Spleen (tissue), 11 donors: ENCODE results near the gene GADD45B. TPM values are rescaled to one million over a fixed set of nuclear protein-coding genes. Genes with fewer than 3 reads are reported as not detected.
"Not testable (repeated sequence)": the region's sequence is repeated elsewhere in the genome, so short reads cannot be mapped to it uniquely, and the experiment has no call there.

Experiments used
- DNase-seq: peaks from one replicate; pipeline ENCODE4 v3.0.0-alpha.2; 2020
- H3K27ac ChIP-seq, 8 donors: fragments of 200-600 bp; sonication (generic) in 7 of 8; 1 replicate in 4 of 8; 2 replicates in 4 of 8; pipeline versions ENCODE4 v1.5.0 to v1.8.0; 2016 to 2021; ENCODE audit warnings: inconsistent platforms in 4 of 8, mild to moderate bottlenecking in 4 of 8, moderate library complexity in 1 of 8
- H3K27me3 ChIP-seq, 7 donors: fragments of 200-600 bp; sonication (generic) in 6 of 7; replicated peaks in 1 of 7; 1 replicate in 4 of 7; 2 replicates in 3 of 7; pipeline versions ENCODE4 v1.5.0 to v1.8.0; 2016 to 2021; ENCODE audit warnings: inconsistent platforms in 3 of 7, mild to moderate bottlenecking in 1 of 7
- H3K36me3 ChIP-seq, 6 donors: fragments of 200-600 bp; sonication (generic) in 5 of 6; 1 replicate in 4 of 6; 2 replicates in 2 of 6; pipeline versions ENCODE4 v1.5.0 to v1.8.0; 2016 to 2021; ENCODE audit warnings: inconsistent platforms in 2 of 6
- H3K4me1 ChIP-seq, 6 donors: fragments of 200-600 bp; sonication (generic) in 5 of 6; 1 replicate in 3 of 6; 2 replicates in 3 of 6; pipeline versions ENCODE4 v1.5.0 to v1.8.0; 2016 to 2021; ENCODE audit warnings: inconsistent platforms in 3 of 6
- H3K4me3 ChIP-seq, 8 donors: fragments of 200-600 bp; sonication (generic) in 7 of 8; 1 replicate in 4 of 8; 2 replicates in 4 of 8; pipeline versions ENCODE4 v1.5.0 to v1.8.0; 2016 to 2021; ENCODE audit warnings: inconsistent platforms in 4 of 8, mild to moderate bottlenecking in 4 of 8, moderate library complexity in 2 of 8
- H3K9me3 ChIP-seq, 8 donors: fragments of 200-600 bp; sonication (generic) in 7 of 8; 1 replicate in 4 of 8; 2 replicates in 4 of 8; pipeline versions ENCODE4 v1.5.0 to v1.8.0; 2016 to 2021; ENCODE audit warnings: inconsistent platforms in 4 of 8
- CTCF ChIP-seq, 11 experiments: fragments of 200-600 bp in 7 of 11; fragments of 450-650 bp in 4 of 11; sonication (generic) in 4 of 11; IDR thresholded peaks in 8 of 11; conservative IDR thresholded peaks in 3 of 11; 1 replicate in 7 of 11; 2 replicates in 4 of 11; pipeline versions ENCODE4 v1.4.0 to v1.8.0; 2016 to 2021; ENCODE audit warnings: antibody characterized with exemption in 11 of 11, inconsistent platforms in 4 of 11, mild to moderate bottlenecking in 1 of 11
- POLR2A ChIP-seq, 3 donors: fragments of 450-650 bp; IDR thresholded peaks; one replicate each; pipeline ENCODE4 v1.5.1; 2017; ENCODE audit warnings: antibody characterized with exemption in 3 of 3, mild to moderate bottlenecking in 1 of 3
- POLR2AphosphoS5 ChIP-seq, 3 donors: sonication (generic); formaldehyde crosslinking; IDR thresholded peaks; one replicate each; pipeline ENCODE4 v1.5.1; 2017; ENCODE audit warnings: antibody characterized with exemption in 3 of 3
- WGBS, 5 donors: extraction: QIAGEN DNeasy Blood & Tissue Kit in 3 of 5; methylation state at CpG; one replicate each; pipeline versions ENCODE4 v1.1.5 to v1.1.7; 2013 to 2018; 5-methylcytosine and 5-hydroxymethylcytosine counted together
- intact Hi-C: fragments of 100-400 bp; cut with DNase I; formaldehyde crosslinking; loops from one replicate; pipeline ENCODE4 v1.15.0; 2023; ENCODE audit warnings: low total_unique reads
- polyA plus RNA-seq, 3 donors: library from polyadenylated mRNA; stranded (reverse); fragments of 200-250 nt; gene quantifications; one replicate each; pipeline ENCODE4 v1.2.1, GENCODE V29; 2013
- total RNA-seq, 7 donors: library from RNA; depleted of rRNA in 3 of 7; stranded (reverse); fragments of >200 nt in 3 of 7; fragmentation: NEBNext Ultra II Directional in 4 of 7; extraction: Animal tissue kit (Norgen Biotek cat#: 25700) in 4 of 7; gene quantifications; one replicate each; pipeline versions ENCODE4 v1.1.0 to v1.2.1, GENCODE V29; 2016 to 2021
- donor health status: healthy with polysubstance abuse.
- donor health status: DM: no; HTN: no; CAD: no; lungs with moderate emphysema.
- donor health status: DM: no; HTN: no; CAD: no.
- donor health status: Bipolar disorder and iron deficiency.
- donor health status: healthy.
- donor health status: DM: no; HTN: no; CAD: no.
- donor health status: DM: yes; HTN: yes; CAD: no.

GADD45B gene
- total and polyA plus RNA-seq, 10 donors = 40.6 to 114 (median 75.8) TPM

- peaks cover 0 to 28% (median 1%) of the 10 kb centered on the region in 6 donors for H3K36me3 ChIP-seq
- DNase-seq = no peak
- no peak overlapping the region for H3K27ac ChIP-seq
- no peaks in the 10 kb centered on the region for H3K27me3 ChIP-seq
- TF ChIP-seq POLR2AphosphoS5 (IDR thresholded peaks at IDR 0.05) (peak in 1 of 3 donors; percentile 6), POLR2A (IDR thresholded peaks at IDR 0.05) (no peak)
- H3K9me3 ChIP-seq = peaks cover 0 to 3% (median 0%) of the 10 kb centered on the region in 8 donors
- H3K4me3 ChIP-seq = no peak overlapping the region
- 77 to 85% (median 82%) methylated on average over 13 to 41 of the region's 41 CpGs for WGBS, 5 donors
- H3K4me1 ChIP-seq = peaks cover 0 to 17% (median 5%) of the 10 kb centered on the region in 6 donors
- intact Hi-C loops = no loop called here
Observed at GRCh38 chr19:2512523-2513431, 36.9 kb downstream of the GADD45B start.

- intact Hi-C loops = no loop called here
- Histone ChIP-seq H3K4me1 (peaks cover 0 to 10% (median 0%) of the 10 kb centered on the region in 6 donors), H3K27ac (no peak overlapping the region), H3K9me3 (no peaks in the 10 kb centered on the region), H3K4me3 (no peak overlapping the region), H3K36me3 (peaks cover 0 to 37% (median 1%) of the 10 kb centered on the region in 6 donors), H3K27me3 (peaks cover 0 to 6% (median 0%) of the 10 kb centered on the region in 7 donors)
- DNase-seq = no peak
- TF ChIP-seq POLR2AphosphoS5 (IDR thresholded peaks at IDR 0.05) (no peak), POLR2A (IDR thresholded peaks at IDR 0.05) (no peak), CTCF (IDR thresholded peaks at IDR 0.05 in 8 of 11, conservative IDR thresholded peaks at IDR 0.05 in 3 of 11) (no peak)
- 90 to 94% (median 93%) methylated on average over 16 of the region's 16 CpGs for WGBS, 5 donors
Observed at GRCh38 chr19:2514981-2515518, 39.1 kb downstream of the GADD45B start.

- 86 to 96% (median 89%) methylated on average over 11 to 18 of the region's 18 CpGs for WGBS, 5 donors
- intact Hi-C loops = no loop called here
- H3K4me1 ChIP-seq = peaks cover 0 to 5% (median 0%) of the 10 kb centered on the region in 6 donors
- H3K27me3 ChIP-seq = peaks cover 0 to 6% (median 0%) of the 10 kb centered on the region in 7 donors
- no peaks in the 10 kb centered on the region for H3K9me3 ChIP-seq
- no peak overlapping the region for H3K4me3 ChIP-seq
- H3K27ac ChIP-seq = no peak overlapping the region
- DNase-seq = no peak
- TF ChIP-seq POLR2A (IDR thresholded peaks at IDR 0.05) = no peak
- no peak for TF ChIP-seq POLR2AphosphoS5 (IDR thresholded peaks at IDR 0.05)
- TF ChIP-seq CTCF (IDR thresholded peaks at IDR 0.05 in 8 of 11, conservative IDR thresholded peaks at IDR 0.05 in 3 of 11) = no peak
- peaks cover 0 to 44% (median 1%) of the 10 kb centered on the region in 6 donors for H3K36me3 ChIP-seq
Observed at GRCh38 chr19:2516727-2517126, 40.8 kb downstream of the GADD45B start.

- DNase-seq = no peak
- peaks cover 0 to 6% (median 0%) of the 10 kb centered on the region in 7 donors for H3K27me3 ChIP-seq
- intact Hi-C loops = no loop called here
- H3K4me1 ChIP-seq = peaks cover 0 to 3% (median 0%) of the 10 kb centered on the region in 6 donors
- H3K4me3 ChIP-seq = no peak overlapping the region
- no peaks in the 10 kb centered on the region for H3K9me3 ChIP-seq
- H3K27ac ChIP-seq = no peak overlapping the region
- TF ChIP-seq CTCF (IDR thresholded peaks at IDR 0.05 in 8 of 11, conservative IDR thresholded peaks at IDR 0.05 in 3 of 11) (no peak), POLR2AphosphoS5 (IDR thresholded peaks at IDR 0.05) (peak in 1 of 3 donors; percentile 29)
- H3K36me3 ChIP-seq = peaks cover 0 to 44% (median 1%) of the 10 kb centered on the region in 6 donors
- 69 to 81% (median 75%) methylated on average over 30 to 35 of the region's 35 CpGs for WGBS, 5 donors
Observed at GRCh38 chr19:2517881-2518601, 42.1 kb downstream of the GADD45B start.

- 86 to 94% (median 91%) methylated on average over 8 to 11 of the region's 11 CpGs for WGBS, 5 donors
- H3K4me3 ChIP-seq, H3K4me1 ChIP-seq, H3K9me3 ChIP-seq, DNase-seq, intact Hi-C loops, H3K27me3 ChIP-seq, H3K27ac ChIP-seq: not testable (repeated sequence)
- H3K36me3 ChIP-seq = peaks cover 0 to 38% (median 0%) of the 10 kb centered on the region in 6 donors
Observed at GRCh38 chr19:2518856-2519255, 42.9 kb downstream of the GADD45B start.
